DOHH2 (cell line): ENCODE data around the gene SIK2.

Experiments
- H3F3A ChIP-seq: fragments of 200-600 bp; sonication (generic), shearing (Covaris generic); 2 replicates; pipeline ENCODE4 v1.6.0; 2016; ENCODE audit warnings: antibody characterized with exemption, mild to moderate bottlenecking; ENCODE audit not compliant: control insufficient read depth, insufficient read depth
- H3K27ac ChIP-seq: fragments of 200-600 bp; sonication (generic); 2 replicates; pipeline ENCODE4 v1.5.1; 2014; ENCODE audit warnings: low read depth, mild to moderate bottlenecking, low read length, moderate library complexity
- H3K27me3 ChIP-seq: fragments of 200-600 bp; sonication (generic); 2 replicates; pipeline ENCODE4 v1.6.1; 2014; ENCODE audit warnings: mild to moderate bottlenecking, low read length, mixed read lengths; ENCODE audit not compliant: control insufficient read depth
- H3K36me3 ChIP-seq: fragments of 200-600 bp; sonication (generic); 2 replicates; pipeline ENCODE4 v1.6.1; 2014; ENCODE audit warnings: mild to moderate bottlenecking, low read length, moderate library complexity, mixed read lengths; ENCODE audit not compliant: control insufficient read depth
- H3K4me1 ChIP-seq: fragments of 200-600 bp; sonication (generic); 2 replicates; pipeline ENCODE4 v1.6.1; 2014; ENCODE audit warnings: mild to moderate bottlenecking, low read length, mixed read lengths; ENCODE audit not compliant: control insufficient read depth
- H3K4me2 ChIP-seq: fragments of 200-600 bp; sonication (generic); 2 replicates; pipeline ENCODE4 v1.6.0; 2014; ENCODE audit warnings: mild to moderate bottlenecking, low read length, moderate library complexity
- H3K4me3 ChIP-seq: fragments of 200-600 bp; sonication (generic); 2 replicates; pipeline ENCODE4 v1.5.1; 2014; ENCODE audit warnings: mild to moderate bottlenecking, low read length, mixed read lengths
- H3K79me2 ChIP-seq: fragments of 200-600 bp; sonication (generic); 2 replicates; pipeline ENCODE4 v1.6.1; 2014; ENCODE audit warnings: mild to moderate bottlenecking, low read length, mixed read lengths; ENCODE audit not compliant: control insufficient read depth
- H3K9me2 ChIP-seq: fragments of 200-600 bp; sonication (generic); replicated peaks from 2 replicates; pipeline ENCODE4 v1.6.1; 2014; ENCODE audit warnings: mild to moderate bottlenecking, low read length, mixed read lengths; ENCODE audit not compliant: control insufficient read depth
- H3K9me3 ChIP-seq: fragments of 200-600 bp; sonication (generic); 2 replicates; pipeline ENCODE4 v1.6.1; 2014; ENCODE audit warnings: antibody characterized with exemption, low read length, mixed read lengths; ENCODE audit not compliant: control insufficient read depth, insufficient read depth
- H4K20me1 ChIP-seq: fragments of 200-600 bp; sonication (generic); 2 replicates; pipeline ENCODE4 v1.6.0; 2014; ENCODE audit warnings: low read depth, mild to moderate bottlenecking, antibody characterized with exemption, low read length, moderate library complexity; ENCODE audit not compliant: control insufficient read depth, insufficient read depth
- CTCF ChIP-seq: fragments of 200-600 bp; sonication (generic); IDR thresholded peaks from one replicate; pipeline ENCODE4 v1.5.1; 2014; ENCODE audit warnings: antibody characterized with exemption, mild to moderate bottlenecking, low read depth, low read length; ENCODE audit not compliant: poor library complexity, severe bottlenecking
- EZH2phosphoT487 ChIP-seq: fragments of 200-600 bp; sonication (generic); IDR thresholded peaks from 2 replicates; pipeline ENCODE4 v1.6.1; 2017; ENCODE audit warnings: borderline replicate concordance, mild to moderate bottlenecking, antibody characterized with exemption, low read length, moderate library complexity, mixed read lengths

Gene SIK2

GRCh38 chr11:111736181-111736590, 133.9 kb downstream of the SIK2 start:
- no peaks in the 10 kb centered on the region for H3K9me2 ChIP-seq
- TF ChIP-seq CTCF (no peak), EZH2phosphoT487 (no peak)
- H3K9me3 ChIP-seq = no peaks in the 10 kb centered on the region
- H3K4me3 ChIP-seq = no peak overlapping the region
- no peaks in the 10 kb centered on the region for H3K79me2 ChIP-seq
- H3K4me1 ChIP-seq = no peaks in the 10 kb centered on the region
- no peak overlapping the region for H3K4me2 ChIP-seq
- no peaks in the 10 kb centered on the region for H3F3A ChIP-seq
- no peaks in the 10 kb centered on the region for H3K27me3 ChIP-seq
- no peaks in the 10 kb centered on the region for H4K20me1 ChIP-seq
- peaks cover 23% of the 10 kb centered on the region for H3K36me3 ChIP-seq
- H3K27ac ChIP-seq = no peak overlapping the region

DNA sequence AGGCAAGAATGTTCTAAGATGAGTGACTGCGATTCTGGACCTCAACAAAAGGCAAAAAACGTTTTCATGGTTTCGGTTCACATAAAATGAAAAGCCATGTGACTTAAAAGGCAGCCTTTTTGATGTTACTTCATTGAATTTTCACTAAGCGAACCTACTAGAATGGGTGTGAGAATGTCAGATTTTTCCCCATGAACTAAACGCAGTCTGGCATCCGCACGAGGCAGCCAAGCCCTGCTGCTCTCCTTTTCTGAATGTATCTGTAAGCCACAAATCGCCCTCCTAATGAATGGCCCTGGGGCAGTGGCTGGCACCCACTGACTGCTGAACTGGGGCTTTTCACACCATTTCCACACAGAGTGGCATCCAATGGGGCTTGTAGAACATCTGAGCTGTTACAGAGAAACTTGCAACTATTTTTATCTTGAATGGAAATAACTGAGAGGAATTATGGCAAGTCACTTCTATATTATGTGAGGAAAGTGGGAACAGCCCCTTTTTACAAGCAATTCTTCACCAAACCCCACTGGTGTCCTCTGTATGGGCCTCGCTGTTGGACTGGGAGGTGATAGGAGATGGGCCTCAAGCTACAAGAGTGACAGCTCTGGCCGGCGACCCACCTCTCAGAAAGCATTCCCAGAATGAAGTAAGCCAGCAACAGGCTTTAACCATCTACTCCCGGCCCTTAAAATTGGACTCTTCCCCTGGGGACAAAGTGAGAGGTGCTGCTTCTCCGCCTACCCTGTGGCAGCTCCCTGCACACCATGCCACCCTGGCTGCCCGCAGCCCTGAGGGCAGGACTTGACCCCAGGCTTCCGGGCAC, 134.6 kb downstream of the SIK2 start:
- H3K36me3 ChIP-seq = peaks cover 29% of the 10 kb centered on the region
- H3K4me2 ChIP-seq = no peak overlapping the region
- TF ChIP-seq CTCF (no peak), EZH2phosphoT487 (no peak)

GRCh38 chr11:111737444-111738210, 135.4 kb downstream of the SIK2 start:
- Histone ChIP-seq H3K27ac (no peak overlapping the region), H4K20me1 (no peaks in the 10 kb centered on the region), H3K27me3 (no peaks in the 10 kb centered on the region), H3K4me2 (no peak overlapping the region), H3K36me3 (peaks cover 36% of the 10 kb centered on the region), H3K4me3 (no peak overlapping the region), H3K79me2 (no peaks in the 10 kb centered on the region), H3K9me3 (no peaks in the 10 kb centered on the region), H3F3A (no peaks in the 10 kb centered on the region), H3K4me1 (no peaks in the 10 kb centered on the region), H3K9me2 (no peaks in the 10 kb centered on the region)
- no peak for TF ChIP-seq EZH2phosphoT487
- no peak for TF ChIP-seq CTCF

More for the DNA sequence above, 134.6 kb downstream of the SIK2 start:
- H3K4me3 ChIP-seq = no peak overlapping the region
- no peaks in the 10 kb centered on the region for H3K4me1 ChIP-seq
- no peak overlapping the region for H3K27ac ChIP-seq
- H3K9me3 ChIP-seq = no peaks in the 10 kb centered on the region
- H3K9me2 ChIP-seq = no peaks in the 10 kb centered on the region
- no peaks in the 10 kb centered on the region for H3K27me3 ChIP-seq
- no peaks in the 10 kb centered on the region for H4K20me1 ChIP-seq
- no peaks in the 10 kb centered on the region for H3F3A ChIP-seq
- H3K79me2 ChIP-seq = no peaks in the 10 kb centered on the region
